Panc1 (cell line): Measurements from ENCODE around the gene RNF17.

Experiments used
- CTCF ChIP-seq: fragments of 450-650 bp; IDR thresholded peaks from 2 replicates; pipeline ENCODE4 v1.5.1; 2017; ENCODE audit warnings: mild to moderate bottlenecking
- POLR2AphosphoS5 ChIP-seq: IDR thresholded peaks from 2 replicates; pipeline ENCODE4 v1.6.1; 2012; ENCODE audit warnings: mild to moderate bottlenecking, low read depth, low read length, moderate library complexity
- SIN3A ChIP-seq: IDR thresholded peaks from 2 replicates; pipeline ENCODE4 v1.6.1; 2012; ENCODE audit warnings: low read depth, mild to moderate bottlenecking, low read length, moderate library complexity, borderline replicate concordance; ENCODE audit not compliant: insufficient read depth
- TCF7L2 ChIP-seq: IDR thresholded peaks from 2 replicates; pipeline ENCODE4 v1.6.1; 2011; ENCODE audit warnings: mild to moderate bottlenecking, low read depth, low read length, inconsistent platforms
- TF ChIP-seq, protein P1 (sequence below), 2 experiments: IDR thresholded peaks; 2 replicates each; pipeline ENCODE4 v1.6.1; 2011 to 2012; ENCODE audit warnings: low read depth in 2 of 2, control low read depth in 1 of 2, low read length in 1 of 2, mild to moderate bottlenecking in 1 of 2, moderate library complexity in 1 of 2; ENCODE audit not compliant: insufficient read depth in 1 of 2

DNA sequence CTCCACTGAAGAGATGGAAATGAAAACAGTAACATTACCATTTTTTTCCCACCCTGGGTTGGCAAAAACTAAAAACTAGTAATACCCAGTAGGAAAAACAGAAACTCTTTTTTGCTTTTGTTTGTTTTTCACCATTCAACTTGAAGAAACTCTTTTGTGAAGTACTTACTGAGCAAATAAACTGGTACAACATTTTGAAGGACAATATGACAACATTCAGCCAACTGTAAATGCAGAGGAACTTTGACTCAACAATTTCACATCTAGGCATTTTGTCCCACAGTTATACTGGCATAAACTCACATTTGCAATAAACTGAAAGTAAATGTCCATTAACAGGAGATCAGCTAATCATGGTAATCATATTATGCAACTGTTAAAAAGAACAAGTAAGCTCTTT lies 152.5 kb downstream of the RNF17 start:
- TF ChIP-seq CTCF: no peak
- TF ChIP-seq, protein P1, sequence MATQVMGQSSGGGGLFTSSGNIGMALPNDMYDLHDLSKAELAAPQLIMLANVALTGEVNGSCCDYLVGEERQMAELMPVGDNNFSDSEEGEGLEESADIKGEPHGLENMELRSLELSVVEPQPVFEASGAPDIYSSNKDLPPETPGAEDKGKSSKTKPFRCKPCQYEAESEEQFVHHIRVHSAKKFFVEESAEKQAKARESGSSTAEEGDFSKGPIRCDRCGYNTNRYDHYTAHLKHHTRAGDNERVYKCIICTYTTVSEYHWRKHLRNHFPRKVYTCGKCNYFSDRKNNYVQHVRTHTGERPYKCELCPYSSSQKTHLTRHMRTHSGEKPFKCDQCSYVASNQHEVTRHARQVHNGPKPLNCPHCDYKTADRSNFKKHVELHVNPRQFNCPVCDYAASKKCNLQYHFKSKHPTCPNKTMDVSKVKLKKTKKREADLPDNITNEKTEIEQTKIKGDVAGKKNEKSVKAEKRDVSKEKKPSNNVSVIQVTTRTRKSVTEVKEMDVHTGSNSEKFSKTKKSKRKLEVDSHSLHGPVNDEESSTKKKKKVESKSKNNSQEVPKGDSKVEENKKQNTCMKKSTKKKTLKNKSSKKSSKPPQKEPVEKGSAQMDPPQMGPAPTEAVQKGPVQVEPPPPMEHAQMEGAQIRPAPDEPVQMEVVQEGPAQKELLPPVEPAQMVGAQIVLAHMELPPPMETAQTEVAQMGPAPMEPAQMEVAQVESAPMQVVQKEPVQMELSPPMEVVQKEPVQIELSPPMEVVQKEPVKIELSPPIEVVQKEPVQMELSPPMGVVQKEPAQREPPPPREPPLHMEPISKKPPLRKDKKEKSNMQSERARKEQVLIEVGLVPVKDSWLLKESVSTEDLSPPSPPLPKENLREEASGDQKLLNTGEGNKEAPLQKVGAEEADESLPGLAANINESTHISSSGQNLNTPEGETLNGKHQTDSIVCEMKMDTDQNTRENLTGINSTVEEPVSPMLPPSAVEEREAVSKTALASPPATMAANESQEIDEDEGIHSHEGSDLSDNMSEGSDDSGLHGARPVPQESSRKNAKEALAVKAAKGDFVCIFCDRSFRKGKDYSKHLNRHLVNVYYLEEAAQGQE (IDR thresholded peaks at IDR 0.05; ENCODE audit: insufficient read depth in 1 of 2, low read depth in 2 of 2, low read length in 1 of 2): no peak
- no peak for TF ChIP-seq POLR2AphosphoS5
- no peak for TF ChIP-seq SIN3A
- TF ChIP-seq TCF7L2: no peak
